Activated naive CD8-positive, alpha-beta T cell treated with anti-CD3 and anti-CD28 coated beads for 36 hours (primary cell): Measurements from ENCODE around the gene DNAJB13. TPM values are rescaled to one million over a fixed set of nuclear protein-coding genes. Genes with fewer than 3 reads are reported as not detected.
"Not testable (repeated sequence)": the region's sequence is repeated elsewhere in the genome, so short reads cannot be mapped to it uniquely, and the experiment has no call there.

Experiments used
- DNase-seq: peaks from one replicate; pipeline ENCODE4 v3.0.0; 2021
- H3K27ac Mint-ChIP-seq: one replicate; pipeline ENCODE4 v1.8.0; 2022; ENCODE audit warnings: mild to moderate bottlenecking, moderate library complexity, mixed read lengths
- H3K27me3 Mint-ChIP-seq: one replicate; pipeline ENCODE4 v1.8.0; 2022; ENCODE audit warnings: mild to moderate bottlenecking, mixed read lengths
- H3K36me3 Mint-ChIP-seq: one replicate; pipeline ENCODE4 v1.8.0; 2021; ENCODE audit warnings: mild to moderate bottlenecking, mixed read lengths
- H3K4me1 Mint-ChIP-seq: one replicate; pipeline ENCODE4 v1.8.0; 2021; ENCODE audit warnings: mixed read lengths
- H3K4me3 Mint-ChIP-seq: one replicate; pipeline ENCODE4 v1.8.0; 2022; ENCODE audit warnings: mild to moderate bottlenecking, moderate library complexity, mixed read lengths
- H3K9me3 Mint-ChIP-seq: one replicate; pipeline ENCODE4 v1.8.0; 2022; ENCODE audit warnings: mixed read lengths
- total RNA-seq, 2 experiments: library from RNA; stranded (reverse); gene quantifications; one replicate each; pipeline ENCODE4 v1.2.3, GENCODE V29; 2021

Gene DNAJB13, protein sequence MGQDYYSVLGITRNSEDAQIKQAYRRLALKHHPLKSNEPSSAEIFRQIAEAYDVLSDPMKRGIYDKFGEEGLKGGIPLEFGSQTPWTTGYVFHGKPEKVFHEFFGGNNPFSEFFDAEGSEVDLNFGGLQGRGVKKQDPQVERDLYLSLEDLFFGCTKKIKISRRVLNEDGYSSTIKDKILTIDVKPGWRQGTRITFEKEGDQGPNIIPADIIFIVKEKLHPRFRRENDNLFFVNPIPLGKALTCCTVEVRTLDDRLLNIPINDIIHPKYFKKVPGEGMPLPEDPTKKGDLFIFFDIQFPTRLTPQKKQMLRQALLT
- under 1 TPM; 0.18 to 0.21 TPM for total RNA-seq

DNA sequence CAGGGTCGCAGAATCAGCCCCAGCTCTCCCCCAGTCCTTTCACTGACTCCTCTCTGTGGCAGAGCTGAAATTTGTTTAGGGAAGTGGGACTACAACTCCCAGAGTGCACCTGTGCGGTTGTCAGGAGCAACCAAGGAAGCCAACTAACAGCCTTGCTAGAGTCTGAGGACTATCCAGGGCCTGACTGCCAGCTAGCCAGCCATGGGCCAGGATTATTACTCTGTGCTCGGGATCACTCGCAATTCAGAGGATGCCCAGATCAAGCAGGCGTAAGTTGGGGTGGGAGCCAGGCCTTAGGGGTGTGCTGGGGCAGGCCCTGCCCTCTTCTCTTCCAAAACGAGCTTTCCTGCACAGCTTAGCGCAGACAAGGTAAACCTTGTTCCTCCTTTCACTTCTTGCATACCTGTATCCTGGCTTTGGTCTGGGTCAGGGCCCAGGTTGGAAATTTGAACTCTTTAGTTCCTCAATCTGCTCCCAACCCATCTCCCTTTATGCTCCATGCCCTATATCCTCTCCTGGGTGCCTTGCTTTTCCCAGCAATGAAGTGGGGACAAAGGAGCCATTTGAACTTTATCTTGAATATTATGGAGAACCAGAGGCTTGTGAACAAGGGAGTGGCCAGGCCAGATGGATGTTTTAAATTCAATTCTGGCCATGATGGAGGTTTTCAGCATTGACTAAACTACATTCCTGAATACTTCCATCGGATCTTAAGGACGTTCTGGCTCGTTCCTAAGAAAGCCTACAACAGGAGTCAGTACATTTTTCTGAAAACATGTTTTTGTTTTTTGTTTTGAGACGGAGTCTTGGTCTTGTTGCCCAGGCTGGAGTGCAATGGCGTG, at the start of gene DNAJB13:
TSS of gene DNAJB13 (plus strand) at position 158 of the 842 bp plus-strand sequence. CDS start at position 202, 44 bp downstream.
- Mint-ChIP-seq H3K27ac (no peak within 1 kb of the TSS), H3K4me1 (no peaks in the 10 kb centered on the region), H3K9me3 (no peaks in the 10 kb centered on the region), H3K4me3 (no peak within 1 kb of the TSS), H3K27me3 (no peaks in the 10 kb centered on the region), H3K36me3 (peaks cover 7% of the 10 kb centered on the region)
- no peak for DNase-seq

DNA sequence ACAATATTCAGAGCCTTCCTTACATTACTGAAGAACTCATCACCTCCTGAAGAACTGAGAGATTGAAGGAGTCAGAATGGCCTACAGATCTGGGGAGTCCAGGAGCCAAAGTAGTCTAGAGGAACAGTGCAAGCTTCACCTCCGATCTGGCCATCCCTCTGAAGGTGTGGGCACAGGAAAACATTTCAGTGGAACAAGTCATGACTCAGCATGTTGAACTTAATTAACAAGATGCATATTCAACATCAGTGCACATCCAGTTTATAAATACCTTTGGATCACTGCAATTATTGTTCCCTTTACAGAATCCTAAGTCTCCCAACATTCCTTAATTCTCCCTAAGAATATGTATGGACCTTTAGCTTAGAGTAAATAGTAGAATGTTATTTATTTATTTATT, 48.5 kb upstream of the DNAJB13 start:
- Mint-ChIP-seq H3K4me1 (no peaks in the 10 kb centered on the region), H3K27me3 (no peaks in the 10 kb centered on the region), H3K27ac (no peak overlapping the region), H3K36me3 (peaks cover 8% of the 10 kb centered on the region), H3K4me3 (no peak overlapping the region), H3K9me3 (no peaks in the 10 kb centered on the region)
- DNase-seq: no peak

DNA sequence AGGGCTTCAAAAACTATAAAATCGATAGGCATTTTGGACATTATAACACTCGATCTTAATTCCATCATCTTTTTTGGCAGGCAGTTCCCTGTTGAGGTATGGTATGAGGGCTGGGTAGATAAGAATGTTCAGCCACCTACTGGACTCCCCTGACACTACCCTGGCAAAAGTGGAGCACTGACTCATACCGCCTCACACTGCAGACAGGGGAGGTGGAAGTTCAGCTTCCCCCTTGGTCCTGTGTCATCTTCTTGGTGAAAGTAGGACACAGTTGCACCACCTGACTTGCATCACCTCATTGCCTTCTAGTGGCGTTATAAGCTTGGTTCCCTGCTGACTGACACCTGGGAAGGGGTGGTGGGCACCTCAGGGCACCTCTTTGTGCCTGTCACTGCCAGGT, 43.6 kb upstream of the DNAJB13 start:
- Mint-ChIP-seq H3K27ac (no peak overlapping the region), H3K4me3 (no peak overlapping the region), H3K27me3 (no peaks in the 10 kb centered on the region), H3K36me3 (peaks cover 9% of the 10 kb centered on the region), H3K4me1 (no peaks in the 10 kb centered on the region), H3K9me3 (no peaks in the 10 kb centered on the region)
- no peak for DNase-seq

DNA sequence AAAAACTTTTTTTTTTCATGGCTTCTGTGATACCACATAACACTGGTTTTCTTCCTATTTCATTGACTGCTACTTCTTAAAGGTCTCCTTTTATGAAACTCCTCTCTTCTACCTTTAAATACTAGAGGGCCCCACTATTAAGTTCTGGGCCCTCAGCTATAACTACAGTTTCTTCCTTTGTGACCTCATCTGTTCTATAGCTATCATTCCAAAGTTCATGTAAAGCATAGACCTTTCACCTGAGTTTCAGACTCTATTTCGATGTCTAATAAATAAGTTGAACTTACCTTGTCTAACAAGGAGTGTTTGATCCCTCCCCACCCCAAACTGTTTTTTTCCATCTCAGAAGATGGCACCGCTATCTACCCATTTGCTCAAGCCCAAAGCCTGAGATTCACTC, 38.8 kb upstream of the DNAJB13 start:
- no peaks in the 10 kb centered on the region for H3K9me3 Mint-ChIP-seq
- DNase-seq: no peak
- H3K4me3 Mint-ChIP-seq: no peak overlapping the region
- no peak overlapping the region for H3K27ac Mint-ChIP-seq
- H3K27me3 Mint-ChIP-seq: no peaks in the 10 kb centered on the region
- H3K4me1 Mint-ChIP-seq: peaks cover 3% of the 10 kb centered on the region
- peaks cover 11% of the 10 kb centered on the region for H3K36me3 Mint-ChIP-seq

GRCh38 chr11:73913472-73913871, 37.4 kb upstream of the DNAJB13 start:
- Mint-ChIP-seq H3K27me3 (no peaks in the 10 kb centered on the region), H3K4me1 (peaks cover 3% of the 10 kb centered on the region), H3K27ac (no peak overlapping the region)

DNA sequence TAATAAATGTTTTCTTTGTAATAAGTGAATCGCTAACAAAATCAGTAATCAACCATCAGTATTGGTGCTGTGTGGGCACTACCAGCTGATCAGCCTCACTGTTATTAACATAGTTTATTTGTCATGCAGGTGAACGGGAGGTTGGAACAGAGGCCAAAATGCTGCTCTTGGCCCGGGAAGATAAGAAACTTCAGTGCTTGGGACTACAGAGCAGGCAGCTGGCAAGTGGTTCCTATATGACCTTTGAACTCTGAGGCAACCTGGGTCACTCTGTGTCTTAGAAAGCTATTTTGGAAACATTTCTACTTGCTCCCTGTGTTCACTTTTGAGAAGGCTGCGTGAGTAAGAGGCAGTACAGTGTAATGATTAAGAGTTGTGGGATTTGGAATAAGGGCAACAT, 36.5 kb upstream of the DNAJB13 start:
- Mint-ChIP-seq H3K4me1 (peaks cover 3% of the 10 kb centered on the region), H3K27me3 (no peaks in the 10 kb centered on the region), H3K27ac (no peak overlapping the region), H3K36me3 (peaks cover 8% of the 10 kb centered on the region), H3K9me3 (no peaks in the 10 kb centered on the region), H3K4me3 (no peak overlapping the region)
- DNase-seq: no peak

More at GRCh38 chr11:73913472-73913871, 37.4 kb upstream of the DNAJB13 start:
- H3K9me3 Mint-ChIP-seq: no peaks in the 10 kb centered on the region
- DNase-seq: no peak
- no peak overlapping the region for H3K4me3 Mint-ChIP-seq
- peaks cover 8% of the 10 kb centered on the region for H3K36me3 Mint-ChIP-seq

GRCh38 chr11:73916435-73916834, 34.4 kb upstream of the DNAJB13 start:
- Mint-ChIP-seq H3K4me1 (peaks cover 3% of the 10 kb centered on the region), H3K4me3 (no peak overlapping the region), H3K27me3 (no peaks in the 10 kb centered on the region), H3K27ac (no peak overlapping the region), H3K9me3 (no peaks in the 10 kb centered on the region), H3K36me3 (peaks cover 6% of the 10 kb centered on the region)
- no peak for DNase-seq

GRCh38 chr11:73921180-73921579, 29.6 kb upstream of the DNAJB13 start:
- H3K27ac Mint-ChIP-seq: no peak overlapping the region
- no peaks in the 10 kb centered on the region for H3K27me3 Mint-ChIP-seq
- H3K4me3 Mint-ChIP-seq: no peak overlapping the region
- peaks cover 7% of the 10 kb centered on the region for H3K36me3 Mint-ChIP-seq
- DNase-seq: no peak
- no peaks in the 10 kb centered on the region for H3K9me3 Mint-ChIP-seq
- H3K4me1 Mint-ChIP-seq: peaks cover 3% of the 10 kb centered on the region

DNA sequence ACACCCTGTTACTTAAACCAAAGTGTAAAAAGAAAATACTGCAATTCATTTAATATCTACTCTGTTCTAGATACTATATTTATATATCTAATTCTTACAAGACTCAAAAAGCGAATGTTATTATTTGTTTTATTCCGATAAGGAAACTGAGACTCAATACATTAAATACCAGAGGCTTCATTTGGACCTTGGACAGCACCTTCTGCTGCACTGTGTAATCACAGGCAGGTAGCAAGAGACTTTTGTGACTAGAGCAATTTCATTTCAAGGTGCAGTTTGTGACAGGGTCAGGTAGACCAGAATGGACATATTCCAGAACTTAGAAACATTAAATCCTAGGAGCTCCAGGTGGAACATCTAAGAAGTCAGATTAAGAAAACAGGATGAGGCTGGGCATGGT, 21.4 kb upstream of the DNAJB13 start:
- H3K9me3 Mint-ChIP-seq: no peaks in the 10 kb centered on the region
- H3K4me3 Mint-ChIP-seq: no peak overlapping the region
- H3K36me3 Mint-ChIP-seq: peaks cover 9% of the 10 kb centered on the region
- no peak for DNase-seq
- no peak overlapping the region for H3K27ac Mint-ChIP-seq
- no peaks in the 10 kb centered on the region for H3K4me1 Mint-ChIP-seq
- H3K27me3 Mint-ChIP-seq: no peaks in the 10 kb centered on the region

DNA sequence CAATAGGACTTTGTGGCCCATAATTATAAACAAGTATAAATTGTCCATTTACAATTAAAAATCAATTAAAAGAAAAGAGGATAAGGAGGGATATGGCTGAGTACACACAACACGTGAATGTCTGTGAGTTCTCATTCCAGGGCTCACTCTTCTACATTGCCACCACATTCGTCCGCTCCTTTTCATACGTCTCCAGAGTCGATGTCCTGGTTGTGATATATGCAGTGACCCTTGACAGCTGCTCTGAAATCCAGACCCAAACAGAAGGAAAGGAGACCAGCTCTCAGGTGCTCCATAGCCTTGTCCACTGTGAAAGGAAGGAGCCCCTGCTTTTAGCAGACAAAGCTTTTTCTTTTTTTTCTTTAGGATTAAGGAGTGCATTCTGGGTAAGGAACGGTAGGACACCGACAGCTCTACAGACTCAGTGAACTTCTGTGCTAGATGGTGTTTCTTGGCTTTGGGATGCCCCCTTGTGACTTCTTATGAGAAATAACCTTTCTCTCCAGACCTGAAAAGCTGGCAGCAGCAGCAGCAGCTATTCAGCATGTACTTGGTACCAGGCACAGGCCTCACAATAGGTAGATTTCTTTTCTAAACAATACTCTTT, 19.7 kb upstream of the DNAJB13 start:
- Mint-ChIP-seq H3K36me3 (peaks cover 9% of the 10 kb centered on the region), H3K27me3 (no peaks in the 10 kb centered on the region), H3K4me3 (no peak overlapping the region), H3K27ac (no peak overlapping the region), H3K4me1 (no peaks in the 10 kb centered on the region), H3K9me3 (no peaks in the 10 kb centered on the region)
- DNase-seq: no peak

- Mint-ChIP-seq H3K4me3 (no peak overlapping the region), H3K27ac (no peak overlapping the region), H3K9me3 (no peaks in the 10 kb centered on the region), H3K4me1 (no peaks in the 10 kb centered on the region), H3K27me3 (no peaks in the 10 kb centered on the region), H3K36me3 (peaks cover 11% of the 10 kb centered on the region)
- DNase-seq: no peak
These were observed 18.9 kb upstream of the DNAJB13 start for GRCh38 chr11:73931951-73932350.

DNA sequence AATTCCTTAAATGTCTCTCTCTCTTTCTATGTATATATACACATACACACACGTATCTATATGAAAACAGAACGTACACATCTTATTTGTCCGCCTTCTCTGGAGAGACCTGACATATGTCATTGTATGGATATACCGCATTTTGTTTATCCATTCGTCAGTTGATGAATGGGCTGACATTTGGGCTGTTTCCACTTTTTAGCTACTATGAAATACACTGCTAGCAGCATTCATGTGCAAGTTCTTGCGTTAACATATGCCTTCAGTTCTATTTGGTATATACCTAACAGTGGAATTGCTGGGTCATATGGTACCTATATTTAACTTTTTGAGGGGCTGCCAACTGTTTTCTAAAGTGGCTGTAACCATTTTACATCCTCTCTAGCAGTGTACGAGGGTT, 18.0 kb upstream of the DNAJB13 start:
- no peaks in the 10 kb centered on the region for H3K9me3 Mint-ChIP-seq
- no peaks in the 10 kb centered on the region for H3K27me3 Mint-ChIP-seq
- no peak overlapping the region for H3K4me3 Mint-ChIP-seq
- DNase-seq: no peak
- H3K27ac Mint-ChIP-seq: no peak overlapping the region
- H3K4me1 Mint-ChIP-seq: no peaks in the 10 kb centered on the region
- peaks cover 10% of the 10 kb centered on the region for H3K36me3 Mint-ChIP-seq

DNA sequence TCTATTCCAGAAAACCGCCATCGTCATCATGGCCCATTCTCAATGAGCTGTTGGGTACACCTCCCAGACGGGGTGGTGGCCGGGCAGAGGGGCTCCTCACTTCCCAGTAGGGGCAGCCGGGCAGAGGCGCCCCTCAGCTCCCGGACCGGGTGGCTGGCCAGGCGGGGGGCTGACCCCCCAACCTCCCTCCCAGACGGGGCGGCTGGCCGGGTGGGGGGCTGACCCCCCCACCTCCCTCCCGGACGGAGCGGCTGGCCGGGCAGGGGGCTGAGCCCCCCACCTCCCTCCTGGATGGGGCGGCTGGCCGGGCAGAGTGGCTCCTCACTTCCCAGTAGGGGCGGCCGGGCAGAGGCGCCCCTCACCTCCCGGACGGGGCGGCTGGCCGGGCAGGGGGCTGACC, 14.8 kb upstream of the DNAJB13 start:
- not testable (repeated sequence) for H3K4me3 Mint-ChIP-seq, H3K27me3 Mint-ChIP-seq, DNase-seq, H3K9me3 Mint-ChIP-seq, H3K27ac Mint-ChIP-seq, H3K4me1 Mint-ChIP-seq
- peaks cover 20% of the 10 kb centered on the region for H3K36me3 Mint-ChIP-seq

GRCh38 chr11:73939096-73939495, 11.7 kb upstream of the DNAJB13 start:
- Mint-ChIP-seq H3K4me1 (no peaks in the 10 kb centered on the region), H3K4me3 (no peak overlapping the region), H3K9me3 (peaks cover 8% of the 10 kb centered on the region), H3K36me3 (peaks cover 21% of the 10 kb centered on the region), H3K27me3 (no peaks in the 10 kb centered on the region), H3K27ac (no peak overlapping the region)
- DNase-seq: no peak

DNA sequence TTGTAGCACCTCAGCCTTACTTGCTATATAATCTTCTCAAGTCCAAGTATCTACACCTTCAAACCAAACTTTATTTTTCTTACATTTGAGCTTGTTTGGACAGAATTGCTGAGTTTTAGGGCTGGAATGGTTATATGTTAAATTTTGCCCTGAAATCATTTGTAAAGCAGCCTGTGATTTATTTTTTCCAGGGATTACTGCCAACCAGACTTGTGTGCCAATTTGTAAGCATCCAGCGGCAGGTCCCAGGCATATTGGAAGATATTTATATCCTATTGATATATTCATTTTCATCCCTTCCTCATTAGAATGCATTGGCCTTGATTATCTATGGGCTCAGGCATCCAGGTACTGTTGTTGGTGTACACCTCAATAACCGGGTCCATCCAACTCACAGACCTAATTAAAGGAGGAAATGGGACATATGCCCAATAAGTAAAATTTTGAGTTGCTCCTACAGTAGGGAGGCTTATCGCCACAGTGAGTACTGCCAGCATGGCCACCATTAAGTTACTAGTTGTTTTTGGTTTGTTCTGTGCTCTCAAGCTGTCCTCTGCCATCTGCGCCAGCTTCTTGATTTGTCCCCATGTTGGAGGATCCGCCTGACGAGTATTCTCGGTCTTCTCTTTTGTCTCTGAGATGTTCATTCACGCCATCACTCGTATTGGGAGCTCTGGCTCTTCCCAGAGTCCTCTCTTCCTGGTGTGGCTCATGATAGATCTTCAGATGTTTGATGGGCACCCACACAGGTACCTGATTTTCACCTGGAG, 9.8 kb upstream of the DNAJB13 start:
- Mint-ChIP-seq H3K36me3 (peaks cover 21% of the 10 kb centered on the region), H3K9me3 (peaks cover 8% of the 10 kb centered on the region), H3K4me3 (no peak overlapping the region), H3K27ac (no peak overlapping the region), H3K27me3 (no peaks in the 10 kb centered on the region), H3K4me1 (no peaks in the 10 kb centered on the region)
- DNase-seq: no peak
